Measurements from ENCODE around the gene TCEA2. TPM values are rescaled to one million over a fixed set of nuclear protein-coding genes. Genes with fewer than 3 reads are reported as not detected.

The TCEA2 gene
- polyA plus RNA-seq, 3 donors: 15.7 to 24.3 (median 16.0) TPM

DNA sequence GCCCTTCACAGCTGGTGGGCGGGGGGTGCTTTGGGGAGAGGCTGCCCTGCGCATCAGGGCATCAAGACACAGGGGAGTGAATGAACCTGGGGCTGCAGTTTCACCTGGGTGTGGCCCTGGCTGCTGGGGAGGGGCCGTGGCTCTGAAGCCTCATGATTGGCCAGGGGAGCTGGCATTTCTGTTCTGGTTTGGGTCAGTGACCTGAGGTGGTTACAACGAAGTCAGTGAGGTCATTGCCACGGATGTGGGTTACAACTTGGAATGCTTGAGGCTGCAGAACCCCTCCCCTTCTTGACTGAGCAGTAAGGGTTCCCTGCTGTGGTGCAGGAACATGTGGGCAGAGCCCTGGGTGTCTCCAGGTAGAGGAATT lies 3.0 kb downstream of the TCEA2 start:
- intact Hi-C loops (cut with micrococcal nuclease): loop anchor here in 1 of 2 donors (10.0 kb wide), 1 partner anchor 541 kb away; the partner anchor contains the start of gene PPDPF

DNA sequence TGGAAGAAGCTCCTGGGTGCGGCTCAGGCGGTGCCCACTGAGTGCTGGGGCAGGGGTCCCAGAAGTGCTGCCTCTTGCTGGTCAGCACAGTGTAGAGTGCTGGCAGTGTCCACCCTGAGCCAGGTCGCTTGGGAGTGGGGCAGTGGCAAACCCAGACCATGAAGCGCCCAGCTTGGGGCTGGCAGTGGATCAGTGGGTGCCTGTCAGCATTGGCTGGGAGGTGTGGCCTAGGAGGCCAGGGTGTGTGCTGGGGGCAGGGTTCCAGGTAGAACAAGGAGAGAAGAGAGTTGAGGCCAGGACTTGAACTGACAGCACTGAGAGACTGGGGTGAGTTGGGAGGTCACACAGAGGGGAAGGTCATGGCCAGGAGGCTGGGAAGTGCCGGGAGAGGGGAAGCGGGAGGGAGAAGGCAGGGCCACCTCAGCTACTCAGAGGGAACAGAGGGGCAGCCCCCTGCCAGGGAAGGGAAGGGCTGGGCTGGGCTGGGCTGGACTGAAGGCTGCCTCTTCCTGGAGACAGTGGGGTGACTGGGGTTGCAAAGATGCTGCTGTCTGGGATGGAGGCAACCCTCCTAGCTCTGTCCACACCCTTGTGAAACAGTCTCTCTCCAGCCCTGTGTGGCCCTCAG lies 4.1 kb downstream of the TCEA2 start:
- Histone ChIP-seq H3K9ac (ENCODE audit: insufficient read depth, low read length, poor library complexity, severe bottlenecking) (no peak overlapping the region), H3K4me3 (replicated peaks in 1 of 3; ENCODE audit: low read depth in 2 of 3, low read length in 3 of 3) (no peak overlapping the region), H3K9me3 (replicated peaks in 1 of 2; ENCODE audit: control insufficient read depth in 1 of 2, insufficient read depth in 1 of 2, low read length in 2 of 2) (no peaks in the 10 kb centered on the region), H3K27ac (ENCODE audit: low read depth in 1 of 2, low read length in 2 of 2) (no peak overlapping the region), H3K4me1 (ENCODE audit: control insufficient read depth in 1 of 2, insufficient read depth in 2 of 2, low read length in 2 of 2) (peaks cover 32 to 51% of the 10 kb centered on the region in 2 donors), H3K27me3 (ENCODE audit: control insufficient read depth in 2 of 2, insufficient read depth in 2 of 2, low read length in 2 of 2) (no peaks in the 10 kb centered on the region), H3K4me2 (replicated peaks; ENCODE audit: extremely low read depth, low read length, poor library complexity, severe bottlenecking) (no peak overlapping the region), H3K79me2 (ENCODE audit: insufficient read depth, low read length) (peaks cover 4% of the 10 kb centered on the region), H2AFZ (ENCODE audit: insufficient read depth, low read depth, low read length, poor library complexity, severe bottlenecking) (no peak overlapping the region), H3K36me3 (replicated peaks in 1 of 2; ENCODE audit: control insufficient read depth in 1 of 2, insufficient read depth in 2 of 2, low read length in 2 of 2) (peaks cover 1 to 4% of the 10 kb centered on the region in 2 donors), H4K20me1 (ENCODE audit: insufficient read depth, low read length) (peaks cover 43% of the 10 kb centered on the region)
- Mint-ChIP-seq H3K27me3 (ENCODE audit: low read depth in 3 of 3) (peaks cover 0 to 27% (median 12%) of the 10 kb centered on the region in 3 donors), H3K4me1 (peaks cover 49% of the 10 kb centered on the region), H3K4me3 (no peak overlapping the region), H3K36me3 (peaks cover 1 to 4% of the 10 kb centered on the region in 2 donors), H3K27ac (no peak overlapping the region), H3K9me3 (peaks cover 0 to 2% (median 0%) of the 10 kb centered on the region in 7 donors)
- WGBS (ENCODE audit: insufficient coverage): 81% methylated on average over 6 of the region's 6 CpGs
- DNase-seq: no peak
- intact Hi-C loops (cut with micrococcal nuclease): loop anchor here in 1 of 2 donors (10.0 kb wide), 1 partner anchor 542 kb away; the partner anchor contains the start of gene PPDPF
- TF ChIP-seq, protein P1, sequence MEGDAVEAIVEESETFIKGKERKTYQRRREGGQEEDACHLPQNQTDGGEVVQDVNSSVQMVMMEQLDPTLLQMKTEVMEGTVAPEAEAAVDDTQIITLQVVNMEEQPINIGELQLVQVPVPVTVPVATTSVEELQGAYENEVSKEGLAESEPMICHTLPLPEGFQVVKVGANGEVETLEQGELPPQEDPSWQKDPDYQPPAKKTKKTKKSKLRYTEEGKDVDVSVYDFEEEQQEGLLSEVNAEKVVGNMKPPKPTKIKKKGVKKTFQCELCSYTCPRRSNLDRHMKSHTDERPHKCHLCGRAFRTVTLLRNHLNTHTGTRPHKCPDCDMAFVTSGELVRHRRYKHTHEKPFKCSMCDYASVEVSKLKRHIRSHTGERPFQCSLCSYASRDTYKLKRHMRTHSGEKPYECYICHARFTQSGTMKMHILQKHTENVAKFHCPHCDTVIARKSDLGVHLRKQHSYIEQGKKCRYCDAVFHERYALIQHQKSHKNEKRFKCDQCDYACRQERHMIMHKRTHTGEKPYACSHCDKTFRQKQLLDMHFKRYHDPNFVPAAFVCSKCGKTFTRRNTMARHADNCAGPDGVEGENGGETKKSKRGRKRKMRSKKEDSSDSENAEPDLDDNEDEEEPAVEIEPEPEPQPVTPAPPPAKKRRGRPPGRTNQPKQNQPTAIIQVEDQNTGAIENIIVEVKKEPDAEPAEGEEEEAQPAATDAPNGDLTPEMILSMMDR (IDR thresholded peaks at IDR 0.05): no peak

More for the DNA sequence above, 3.0 kb downstream of the TCEA2 start:
- Histone ChIP-seq H3K9ac (ENCODE audit: insufficient read depth, low read length, poor library complexity, severe bottlenecking) (no peak overlapping the region), H3K9me3 (replicated peaks in 1 of 2; ENCODE audit: control insufficient read depth in 1 of 2, insufficient read depth in 1 of 2, low read length in 2 of 2) (no peaks in the 10 kb centered on the region), H3K4me2 (replicated peaks; ENCODE audit: extremely low read depth, low read length, poor library complexity, severe bottlenecking) (no peak overlapping the region), H3K4me1 (ENCODE audit: control insufficient read depth in 1 of 2, insufficient read depth in 2 of 2, low read length in 2 of 2) (peaks cover 32 to 52% of the 10 kb centered on the region in 2 donors), H3K27ac (ENCODE audit: low read depth in 1 of 2, low read length in 2 of 2) (no peak overlapping the region), H2AFZ (ENCODE audit: insufficient read depth, low read depth, low read length, poor library complexity, severe bottlenecking) (no peak overlapping the region), H3K79me2 (ENCODE audit: insufficient read depth, low read length) (peaks cover 4% of the 10 kb centered on the region), H3K27me3 (ENCODE audit: control insufficient read depth in 2 of 2, insufficient read depth in 2 of 2, low read length in 2 of 2) (no peaks in the 10 kb centered on the region), H3K4me3 (replicated peaks in 1 of 3; ENCODE audit: low read depth in 2 of 3, low read length in 3 of 3) (no peak overlapping the region), H3K36me3 (replicated peaks in 1 of 2; ENCODE audit: control insufficient read depth in 1 of 2, insufficient read depth in 2 of 2, low read length in 2 of 2) (no peaks in the 10 kb centered on the region), H4K20me1 (ENCODE audit: insufficient read depth, low read length) (peaks cover 31% of the 10 kb centered on the region)
- peaks cover 0 to 2% (median 0%) of the 10 kb centered on the region in 7 donors for H3K9me3 Mint-ChIP-seq
- peaks cover 44% of the 10 kb centered on the region for H3K4me1 Mint-ChIP-seq
- peak overlapping the region in 3 of 7 donors; percentile 15 to 73 (median 16) for H3K27ac Mint-ChIP-seq
- 87% methylated on average over 2 of the region's 5 CpGs for WGBS (ENCODE audit: insufficient coverage)
- TF ChIP-seq, protein P1 (IDR thresholded peaks at IDR 0.05): no peak
- no peaks in the 10 kb centered on the region for H3K36me3 Mint-ChIP-seq
- peaks cover 0 to 27% (median 12%) of the 10 kb centered on the region in 3 donors for H3K27me3 Mint-ChIP-seq (ENCODE audit: low read depth in 3 of 3)
- peak overlapping the region; percentile 31 to 35 for H3K4me3 Mint-ChIP-seq
- DNase-seq: peak in 2 of 3 donors; percentile 28 to 47

Measured in CD14-positive monocyte (primary cell).